GM18499 (cell line): ENCODE results near the gene THPO.

Experiments used
- ATAC-seq: cut with Tn5 transposase; IDR thresholded peaks from one replicate; pipeline ENCODE4 v1.9.1; 2021; ENCODE audit warnings: moderate number of reproducible peaks; ENCODE audit not compliant: insufficient read depth, unreplicated experiment

THPO gene

GRCh38 chr3:184368586-184369183 lies 9.3 kb downstream of the THPO start:
- no peak for ATAC-seq

GRCh38 chr3:184368116-184368515 lies 9.9 kb downstream of the THPO start:
- ATAC-seq = no peak

DNA sequence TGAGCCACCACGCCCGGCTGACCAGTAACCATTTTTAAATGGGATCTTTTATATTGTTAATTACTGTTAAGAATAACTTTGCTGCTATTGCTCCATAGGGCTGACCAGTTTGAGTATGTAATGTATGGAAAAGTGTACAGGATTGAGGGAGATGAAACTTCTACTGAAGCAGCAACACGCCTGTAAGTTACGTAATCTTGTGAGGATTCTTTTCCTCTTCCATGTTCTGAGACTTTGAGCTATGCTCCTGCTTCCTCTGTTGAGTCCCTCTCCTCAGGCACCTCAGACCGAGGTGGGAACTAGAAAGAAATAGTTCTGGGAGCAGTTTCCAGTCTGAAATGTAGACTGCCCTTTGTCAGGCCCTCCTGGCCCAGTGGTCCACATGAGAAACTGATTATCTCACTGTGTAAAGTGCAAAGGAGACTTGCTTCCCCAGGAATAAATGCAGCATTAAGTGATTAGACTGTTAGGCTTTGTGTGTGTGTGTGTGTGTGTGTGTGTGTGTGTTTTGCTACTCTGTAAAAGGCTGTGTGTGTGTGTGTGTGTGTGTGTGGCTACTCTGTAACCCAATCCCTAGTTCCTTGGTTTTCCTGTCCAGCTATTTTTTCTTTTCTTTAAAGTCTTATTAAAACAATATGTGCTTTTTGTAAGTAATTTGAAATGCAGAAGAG lies 11.3 kb downstream of the THPO start:
- no peak for ATAC-seq

GRCh38 chr3:184362668-184363546 lies 15.1 kb downstream of the THPO start:
- ATAC-seq = peak; percentile 85

DNA sequence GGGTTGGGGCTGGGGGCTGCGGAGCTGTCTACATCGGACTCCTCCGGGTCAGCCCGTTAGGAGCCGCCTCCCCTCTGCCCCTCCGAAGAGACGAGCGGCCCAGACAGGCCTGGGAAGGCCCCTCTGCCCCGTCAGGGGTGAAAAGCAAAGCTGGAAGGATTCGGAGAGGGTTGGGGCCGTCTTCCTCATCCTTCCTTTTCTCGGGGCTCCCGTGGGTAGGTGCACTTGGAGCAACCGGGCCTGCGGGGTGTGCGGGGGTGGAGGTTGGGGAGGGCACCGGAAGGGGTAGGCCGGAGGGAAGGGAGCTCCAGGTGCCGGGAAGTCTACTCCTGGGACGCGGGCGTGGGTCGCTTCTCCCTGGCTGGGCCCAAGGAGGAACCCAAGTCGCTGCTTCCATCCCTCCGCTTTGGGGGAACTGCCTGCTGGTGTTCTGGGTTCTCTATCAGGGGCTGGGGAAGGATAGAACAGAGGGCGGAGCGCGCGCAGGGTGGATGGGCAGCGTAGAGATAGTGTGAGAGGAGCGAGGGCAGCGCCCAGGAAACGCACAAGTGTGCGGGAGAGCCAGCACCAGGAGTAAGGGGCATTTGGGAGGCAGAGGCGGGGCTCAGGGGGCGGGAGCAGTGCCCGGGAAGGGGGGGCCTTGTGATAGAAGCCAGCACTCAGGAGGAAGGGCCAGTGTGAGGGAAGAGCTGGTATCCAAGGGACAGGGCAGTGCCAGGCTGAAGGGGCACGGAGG lies 15.9 kb downstream of the THPO start:
- no peak for ATAC-seq

DNA sequence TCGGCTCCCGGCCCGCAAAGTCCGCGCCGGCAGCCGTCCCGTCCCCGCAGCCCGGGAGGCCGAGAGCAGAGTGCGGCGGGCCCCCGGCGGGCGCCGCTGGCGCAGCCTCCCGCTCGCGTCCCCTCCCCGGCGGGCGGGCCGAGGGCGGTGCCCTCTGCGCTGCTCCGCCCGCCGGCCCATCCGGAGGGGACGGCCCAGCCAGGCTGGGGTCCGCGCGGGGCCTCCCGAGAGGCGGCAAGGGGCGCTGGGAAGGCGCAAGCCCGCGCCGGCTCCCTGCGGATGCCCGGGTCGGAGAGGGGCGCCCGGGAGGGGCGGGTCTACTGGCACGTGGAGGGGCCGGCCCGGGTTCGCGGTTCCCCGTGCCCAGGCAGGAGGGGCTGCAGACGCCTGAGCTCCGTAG lies 16.5 kb downstream of the THPO start, which contains the start of the genes CLCN2 and POLR2H:
CLCN2 (minus strand) TSS at position 74 of the 400 bp plus-strand sequence. CDS start 126 bp downstream, outside the sequence.
POLR2H (plus strand) TSS at position 179 of the 400 bp plus-strand sequence. CDS start 1,783 bp downstream, outside the sequence.
- no peak for ATAC-seq

GRCh38 chr3:184360929-184361531 lies 17.0 kb downstream of the THPO start:
- no peak for ATAC-seq

DNA sequence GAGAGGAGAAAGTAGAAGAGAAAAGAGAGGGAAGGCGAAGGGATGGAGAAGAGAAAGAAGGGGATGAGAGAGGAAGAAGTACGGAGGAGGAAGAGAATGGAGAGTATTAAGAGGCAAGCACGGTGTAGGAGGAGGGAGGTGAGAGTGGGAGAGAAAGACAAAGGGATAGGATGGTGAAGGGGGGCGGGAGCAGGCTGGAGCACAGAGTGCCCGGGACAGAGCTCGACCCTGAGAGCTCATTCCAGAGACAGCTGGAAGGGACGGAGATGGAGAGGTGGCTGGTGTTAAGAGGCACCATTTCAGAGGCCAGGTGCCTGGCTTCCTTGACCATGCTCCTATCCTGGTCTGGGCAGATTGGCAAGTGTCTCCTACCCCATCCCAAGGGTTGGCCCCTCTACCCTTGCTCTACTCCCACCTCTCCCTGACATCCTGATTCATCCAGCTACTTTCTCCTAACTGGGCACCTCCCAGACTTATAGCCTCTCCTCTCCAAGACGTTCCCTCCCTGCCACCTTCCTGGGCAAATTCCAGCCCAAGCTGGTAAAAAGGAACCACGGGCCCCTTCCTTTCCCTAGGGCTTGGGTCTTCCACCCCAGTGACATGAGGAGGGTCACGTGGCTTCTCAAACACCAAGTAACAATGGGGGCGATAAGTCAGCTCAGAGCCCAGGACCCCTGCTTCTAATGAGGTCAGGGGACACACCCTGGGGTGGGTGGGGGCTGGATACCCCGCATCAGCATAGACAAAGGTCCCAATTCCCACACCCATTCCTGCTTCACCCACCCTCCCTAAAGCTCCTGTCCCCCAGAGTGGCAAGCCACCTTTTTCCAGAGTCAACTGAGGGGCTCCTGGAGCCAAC lies 17.7 kb downstream of the THPO start:
- no peak for ATAC-seq

- ATAC-seq = no peak
These were observed 18.4 kb downstream of the THPO start for GRCh38 chr3:184359610-184360009.

GRCh38 chr3:184358921-184359350 lies 19.1 kb downstream of the THPO start:
- ATAC-seq = no peak

- ATAC-seq = no peak
These were observed 19.8 kb downstream of the THPO start for GRCh38 chr3:184358124-184358767.

GRCh38 chr3:184357248-184358123 lies 20.5 kb downstream of the THPO start:
- ATAC-seq = no peak

- ATAC-seq = no peak
These were observed 22.6 kb downstream of the THPO start for GRCh38 chr3:184355261-184356040.

DNA sequence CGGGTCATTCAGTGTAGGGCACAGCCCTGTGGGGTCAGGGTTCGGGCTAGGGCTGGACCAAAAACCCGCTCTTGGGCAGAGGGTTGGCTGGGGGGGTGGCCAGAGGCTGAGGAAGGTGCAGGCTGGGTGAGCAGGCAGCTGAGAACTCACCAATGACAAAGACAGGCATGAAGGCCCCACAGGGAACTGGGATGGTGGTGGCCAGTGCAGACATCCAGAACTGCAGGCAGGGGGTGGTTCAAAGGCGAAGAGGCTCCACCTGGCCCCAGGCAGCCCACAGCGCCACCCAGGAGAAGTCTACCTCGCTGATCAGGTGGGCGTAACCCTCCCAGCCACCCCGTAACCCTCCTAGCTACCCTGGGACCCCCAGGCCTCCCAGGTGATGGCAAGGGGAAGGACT lies 23.3 kb downstream of the THPO start:
- no peak for ATAC-seq

- ATAC-seq = no peak
These were observed 23.8 kb downstream of the THPO start for GRCh38 chr3:184354121-184354728.

- ATAC-seq = no peak
These were observed 24.5 kb downstream of the THPO start for GRCh38 chr3:184353546-184353941.
